ENCODE measurements around the gene IER5L.
"Not testable (repeated sequence)": the region's sequence is repeated elsewhere in the genome, so short reads cannot be mapped to it uniquely, and the experiment has no call there.

The IER5L gene

DNA sequence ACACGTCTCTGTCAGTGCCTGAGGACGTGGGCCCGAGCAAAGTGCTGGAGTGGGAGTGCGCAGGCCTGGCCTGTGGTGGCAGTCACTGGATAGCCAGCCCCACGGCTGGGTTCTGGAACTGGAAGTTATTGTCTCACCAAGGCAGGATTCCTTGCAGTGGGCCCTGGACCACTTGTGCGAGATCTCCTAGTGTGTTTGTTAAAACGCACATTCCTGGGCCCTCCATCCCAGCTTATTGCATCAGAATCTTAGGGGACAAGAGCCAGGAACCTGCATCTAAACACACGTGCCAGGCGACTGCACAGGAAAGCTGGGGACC is 40.0 kb downstream of the IER5L start:
- DNase-seq = no peak

DNA sequence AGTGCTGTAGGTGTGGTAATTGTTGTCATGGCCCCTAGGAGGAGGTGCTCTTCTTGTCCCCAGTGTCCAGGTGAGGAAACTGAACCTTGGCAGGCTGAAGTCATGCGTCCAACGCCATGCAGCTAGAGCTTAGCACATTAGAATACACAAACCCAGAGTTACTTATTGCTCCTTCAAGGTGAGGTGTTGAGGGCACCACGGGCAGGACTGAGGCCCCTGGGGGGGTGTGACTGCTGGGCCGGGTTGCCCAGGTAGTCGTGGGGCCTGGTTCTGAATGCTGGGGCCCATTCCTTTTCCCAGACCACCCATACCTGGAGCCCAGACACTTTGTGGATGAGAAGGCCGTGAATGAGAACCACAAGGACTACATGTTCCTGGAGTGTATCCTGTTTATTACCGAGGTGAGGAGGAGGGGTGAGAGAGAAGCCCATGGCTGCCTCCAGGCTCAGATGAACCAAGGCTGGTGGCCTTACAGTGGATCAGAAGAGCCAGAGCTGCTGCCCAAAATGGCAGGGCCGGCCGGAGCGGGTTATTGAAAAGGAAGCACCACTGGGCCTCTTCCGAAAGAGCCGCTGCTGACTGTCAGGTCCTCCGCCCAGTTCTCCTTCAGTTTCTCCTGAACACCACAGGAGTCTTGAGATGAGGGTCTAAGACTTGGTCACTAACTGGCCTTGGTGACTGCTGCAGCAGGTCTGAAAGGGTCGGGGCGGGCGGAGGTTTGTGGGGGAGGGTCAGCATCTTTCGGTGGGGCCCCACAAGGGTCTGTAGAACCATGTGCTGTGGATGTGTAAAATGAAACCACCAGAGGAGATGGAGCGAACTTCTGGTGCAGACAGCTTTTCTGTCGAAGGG is 40.5 kb downstream of the IER5L start:
- no peak for DNase-seq

DNA sequence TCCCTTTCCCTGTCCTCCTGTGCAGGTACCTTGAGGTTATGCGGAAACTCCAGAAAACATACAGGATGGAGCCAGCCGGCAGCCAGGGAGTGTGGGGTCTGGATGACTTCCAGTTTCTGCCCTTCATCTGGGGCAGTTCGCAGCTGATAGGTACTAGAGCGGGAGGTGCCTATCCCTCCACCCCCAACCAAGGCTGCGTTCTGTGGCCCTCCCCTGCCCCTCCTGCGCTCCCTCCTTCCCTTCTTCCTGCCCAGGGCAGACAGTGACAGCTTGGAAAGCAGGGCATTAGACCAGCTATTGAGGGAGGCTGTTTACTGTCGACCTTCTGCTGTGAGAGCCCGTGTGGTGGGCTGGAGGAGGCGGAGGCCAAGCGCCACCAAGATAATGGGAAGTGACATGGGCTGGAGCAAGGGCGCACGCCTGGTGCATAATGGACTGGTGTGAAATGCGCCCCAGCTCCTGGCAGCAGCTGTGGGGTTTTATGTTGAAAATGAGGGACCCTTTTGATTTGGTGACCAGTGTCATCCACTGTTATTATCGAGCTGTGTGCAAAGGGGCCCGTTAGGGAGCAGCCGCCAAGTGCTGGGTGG is 41.5 kb downstream of the IER5L start:
- DNase-seq = peak; percentile 80

DNA sequence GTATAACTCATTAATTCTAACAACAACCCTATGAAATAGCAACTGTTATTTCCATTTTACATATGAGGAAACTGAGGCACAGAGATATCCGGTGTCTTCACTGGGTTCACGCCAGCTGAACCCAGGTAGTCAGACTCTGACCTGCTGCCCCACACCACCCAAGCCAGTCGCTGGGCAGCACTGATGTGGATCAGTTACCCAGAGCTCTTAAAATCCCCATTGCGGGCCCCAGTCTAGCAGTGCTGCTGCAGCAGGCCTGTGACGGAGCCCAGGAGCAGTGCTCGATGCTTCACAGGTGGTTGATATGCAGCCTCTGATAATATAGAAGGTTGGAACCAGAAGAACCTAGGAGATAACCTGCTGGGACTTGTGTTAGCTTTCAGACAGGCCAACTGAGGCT is 42.6 kb downstream of the IER5L start:
- no peak for DNase-seq

DNA sequence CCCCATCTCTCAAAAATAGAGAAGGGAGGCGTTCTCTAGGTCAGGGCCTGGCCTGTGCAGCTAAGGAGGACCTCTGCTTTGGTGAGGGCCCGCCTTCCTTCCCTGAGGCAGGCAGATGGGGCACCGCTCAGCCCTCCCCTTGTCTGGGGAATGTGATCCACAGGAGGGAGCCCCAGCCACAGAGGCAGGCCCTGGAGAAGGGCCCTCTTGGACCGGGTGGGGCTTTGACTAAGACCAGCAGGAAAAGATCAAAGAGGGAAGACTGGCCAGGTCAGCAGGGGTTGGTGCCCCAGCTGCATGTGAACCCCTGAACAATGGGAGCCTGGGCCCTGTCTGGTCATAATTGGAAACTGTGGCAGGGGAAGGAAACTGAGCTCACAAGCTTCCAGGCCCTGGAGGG is 45.0 kb downstream of the IER5L start:
- DNase-seq = no peak

DNA sequence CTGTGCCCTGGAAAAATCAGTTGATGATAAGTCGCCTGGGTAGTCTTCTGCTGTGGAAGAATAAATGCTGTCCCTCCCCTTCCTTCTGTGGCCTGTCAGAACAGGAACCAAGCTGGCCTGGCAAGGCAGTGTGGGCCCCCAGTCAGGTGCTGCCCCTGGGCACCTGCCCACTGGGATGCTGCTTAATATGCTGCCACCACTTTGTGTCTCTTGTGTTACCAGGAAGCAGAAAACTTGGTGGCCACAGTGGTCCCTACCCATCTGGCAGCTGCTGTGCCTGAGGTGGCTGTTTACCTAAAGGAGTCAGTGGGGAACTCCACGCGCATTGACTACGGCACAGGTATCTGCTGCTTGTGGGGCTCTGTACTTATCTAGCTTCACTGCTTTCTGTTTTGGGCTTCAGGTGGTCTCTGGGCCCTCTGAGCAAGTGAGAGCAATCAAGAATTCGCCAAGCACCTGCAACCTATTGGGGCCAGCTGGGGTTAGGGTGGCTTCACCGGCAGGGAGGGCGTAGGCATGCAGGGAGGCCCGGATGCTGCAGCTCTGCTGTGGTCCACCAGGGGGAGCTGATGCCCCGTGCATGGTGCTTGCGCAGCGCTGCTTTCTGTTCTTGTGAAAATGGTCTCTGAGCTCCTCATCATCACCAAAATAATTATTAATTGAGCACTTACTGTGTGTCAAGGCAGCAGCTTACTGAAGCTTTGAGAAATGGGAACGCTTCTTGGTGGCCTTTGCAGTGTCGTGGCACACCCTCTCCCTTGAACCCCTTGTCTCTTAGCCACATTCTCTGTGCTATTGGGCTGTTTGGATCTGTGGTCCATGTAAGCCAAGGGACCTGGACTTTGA is 46.5 kb downstream of the IER5L start:
- peak; percentile 91 for DNase-seq

DNA sequence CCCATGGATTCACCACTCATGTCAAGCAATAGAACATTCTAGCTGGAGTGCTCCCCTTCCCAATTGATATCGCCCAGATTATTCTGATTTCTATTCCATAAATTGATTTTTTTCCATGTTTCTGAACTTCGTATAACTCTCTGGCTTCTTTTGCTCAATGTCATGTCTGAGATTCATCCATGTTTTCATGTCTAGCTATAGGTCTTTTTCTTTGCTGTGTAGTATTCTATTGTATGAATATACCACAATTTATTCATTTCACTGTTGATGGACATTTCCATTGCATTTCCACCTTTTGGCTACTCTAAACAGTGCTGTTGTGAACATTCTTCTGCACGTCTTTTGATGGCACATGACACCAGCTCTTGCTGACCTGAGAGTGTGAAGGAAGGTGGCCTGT is 47.3 kb downstream of the IER5L start:
- no peak for DNase-seq

DNA sequence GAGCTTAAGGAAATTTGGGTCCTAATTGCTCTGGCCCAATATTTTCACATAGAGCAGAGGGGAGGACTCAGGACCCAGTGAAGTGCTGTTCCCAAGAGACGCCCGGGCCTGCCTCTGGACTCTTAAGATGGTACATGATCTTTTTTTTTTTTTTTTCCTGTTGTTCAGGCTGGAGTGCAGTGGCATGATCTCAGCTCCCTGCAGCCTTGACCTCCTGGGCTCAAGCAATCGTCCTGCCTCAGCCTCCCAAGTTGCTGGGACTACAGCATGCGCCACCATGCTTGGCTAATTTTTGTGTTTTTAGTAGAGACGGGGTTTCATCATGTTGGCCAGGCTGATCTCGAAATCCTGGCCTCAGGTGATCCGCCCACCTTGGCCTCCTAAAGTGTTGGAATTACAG is 47.8 kb downstream of the IER5L start:
- DNase-seq = not testable (repeated sequence)

DNA sequence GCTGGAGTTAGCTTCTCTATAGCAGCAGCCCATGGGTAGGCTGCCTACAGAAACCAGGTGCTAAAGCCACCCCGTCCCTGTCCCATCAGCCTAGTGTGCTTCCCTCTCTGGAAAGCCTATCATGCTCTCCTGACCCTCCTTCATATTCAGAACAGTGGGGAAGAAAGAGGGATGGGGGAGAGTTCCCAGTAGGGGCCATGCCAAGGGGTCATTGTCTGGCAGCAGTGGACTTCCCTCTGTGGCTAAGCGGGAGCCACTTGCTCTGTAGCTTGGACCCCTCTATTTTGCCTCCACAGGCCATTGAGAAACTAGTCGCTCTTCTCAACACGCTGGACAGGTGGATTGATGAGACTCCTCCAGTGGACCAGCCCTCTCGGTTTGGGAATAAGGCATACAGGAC is 49.4 kb downstream of the IER5L start:
- DNase-seq = no peak

DNA sequence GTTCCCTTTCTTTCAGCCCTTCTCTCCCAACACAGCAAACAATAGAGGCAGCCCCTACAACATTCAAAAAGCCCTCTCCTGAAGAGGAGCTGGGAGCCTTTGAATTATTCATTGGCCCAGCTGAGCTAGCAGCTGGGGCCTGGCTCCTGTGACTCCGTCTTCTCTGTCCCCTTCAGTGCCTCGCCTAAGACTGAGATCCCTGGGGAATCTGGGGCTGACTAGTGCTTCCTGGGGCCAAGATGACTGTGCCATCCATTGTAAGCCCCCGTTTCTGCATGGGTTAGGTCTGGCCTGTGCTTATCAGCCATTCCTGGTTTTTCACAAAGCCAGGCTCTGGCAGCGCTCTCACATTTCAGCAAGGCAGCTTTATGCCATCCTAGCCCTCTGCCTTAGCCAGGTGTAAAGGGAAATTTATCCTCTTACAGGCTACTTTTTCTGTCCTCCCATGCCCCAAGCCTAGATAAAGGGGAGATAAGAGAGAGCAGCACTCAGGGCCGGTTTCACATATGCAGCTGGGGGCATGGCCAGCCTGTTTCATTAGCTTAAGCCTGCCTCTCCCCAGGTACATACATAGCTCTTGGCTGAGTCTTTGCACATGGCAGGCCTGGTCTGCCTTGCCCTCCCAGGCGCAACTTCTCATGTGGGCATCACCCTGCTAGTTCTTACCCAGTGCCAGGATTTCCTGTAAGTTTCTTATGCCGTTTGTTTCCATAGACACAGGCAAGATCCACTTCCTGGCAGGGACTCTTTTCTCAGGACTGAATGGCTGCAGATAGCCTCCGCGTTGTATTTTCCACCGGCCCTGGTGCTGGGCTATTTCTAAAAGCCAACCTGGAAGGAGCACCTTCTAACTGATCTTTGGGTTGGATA is 51.1 kb downstream of the IER5L start:
- DNase-seq = peak; percentile 71
